ENCODE data around the gene SMG6. TPM values are rescaled to one million over a fixed set of nuclear protein-coding genes. Genes with fewer than 3 reads are reported as not detected.
A peak's percentile ranks its signal among the peaks of the same experiment; 100 is the strongest.

The SMG6 gene
- polyA plus RNA-seq, 3 donors, result 31.1 to 36.1 (median 32.9) TPM

DNA sequence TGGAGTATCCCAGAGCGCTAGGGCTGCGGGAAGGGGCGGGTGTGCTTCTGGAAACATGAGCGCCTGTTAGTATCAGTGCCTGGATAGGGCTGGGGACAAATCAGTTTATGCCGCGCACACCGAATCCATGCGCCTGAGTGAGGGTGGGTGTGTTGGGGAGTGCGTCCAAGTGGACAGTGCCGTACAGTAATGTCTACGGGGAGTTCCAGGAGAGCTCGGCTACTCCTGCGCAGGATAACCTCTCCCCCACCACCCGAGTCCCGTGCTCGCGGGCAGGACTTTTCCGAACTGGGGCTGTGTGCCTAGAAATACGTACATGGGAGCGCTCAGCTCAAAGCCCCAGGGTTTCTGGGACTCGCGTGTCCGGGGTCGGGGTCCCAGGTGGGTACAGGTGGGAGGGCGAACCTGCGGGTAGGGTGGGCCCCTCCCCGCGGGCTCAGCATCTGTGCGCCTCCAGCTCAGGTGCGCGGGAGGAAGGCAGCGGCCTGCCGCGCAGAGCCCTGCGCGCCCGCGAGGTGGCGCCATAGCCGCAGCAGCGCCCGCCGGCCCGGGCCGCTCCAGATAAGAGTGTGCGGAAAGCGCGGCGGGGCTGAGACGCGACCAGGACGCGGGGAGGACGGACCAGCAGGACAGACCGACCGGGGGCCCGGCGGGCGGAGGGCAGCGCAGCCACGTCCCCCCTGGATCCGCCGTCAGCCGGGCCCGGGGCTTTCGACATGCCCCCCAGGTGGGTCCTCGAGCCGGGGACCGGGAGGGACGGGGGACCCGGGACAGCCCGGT is 248.9 kb downstream of the SMG6 start, which contains the start of gene HIC1:
TSS of gene HIC1 (plus strand) at position 592 of the 780 bp plus-strand sequence. CDS start 1,588 bp downstream, outside the sequence.
- DNase-seq (ENCODE audit: low read depth in 3 of 3, low spot score in 2 of 3), result no peak

- no peak for DNase-seq (ENCODE audit: low read depth in 3 of 3, low spot score in 2 of 3)
These were observed 249.4 kb downstream of the SMG6 start for GRCh38 chr17:2054262-2054511.

DNA sequence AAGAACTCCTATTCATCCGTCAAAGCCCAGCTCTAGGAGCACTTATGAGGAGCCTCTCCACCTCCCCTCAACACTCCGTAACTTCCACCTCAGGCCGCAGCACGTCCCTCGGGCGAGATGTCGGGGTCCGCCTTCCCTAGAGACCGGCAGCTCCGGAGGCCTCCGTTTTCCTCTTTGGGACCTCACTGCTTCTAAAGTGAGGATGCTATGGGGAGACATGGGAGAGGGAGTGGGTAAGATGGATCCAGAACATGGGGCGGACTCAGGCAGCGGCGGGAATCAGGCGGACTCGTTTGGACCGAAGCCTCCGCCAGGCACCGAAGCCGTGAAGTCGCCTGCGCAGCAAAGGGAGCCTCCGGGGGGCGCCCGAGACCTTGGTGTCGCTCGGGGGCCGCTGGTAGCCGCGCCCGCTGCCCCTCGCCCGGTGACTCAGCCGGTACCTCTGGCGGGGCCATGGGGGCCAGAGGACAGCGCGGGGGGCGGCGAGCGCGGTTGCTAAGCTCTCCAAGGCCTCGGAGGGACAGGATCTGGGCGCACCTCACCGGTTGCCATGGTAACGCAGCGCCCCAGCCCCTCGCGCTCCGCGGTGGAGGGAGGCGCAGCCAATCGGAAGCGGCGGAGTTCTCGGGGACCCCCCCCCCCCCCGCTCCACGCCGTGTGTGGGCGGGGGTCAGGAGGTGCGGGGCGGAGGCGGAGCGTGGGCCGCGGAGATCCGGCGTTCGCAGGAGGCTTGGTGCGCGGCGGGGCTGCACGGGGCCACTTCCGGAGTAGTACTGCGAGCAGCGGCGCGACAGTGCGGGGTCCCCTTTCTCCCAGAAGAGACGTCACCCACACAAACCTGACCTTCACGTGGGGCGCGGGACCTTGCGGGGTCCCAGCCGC is 250.0 kb downstream of the SMG6 start:
- no peak for DNase-seq (ENCODE audit: low read depth in 3 of 3, low spot score in 2 of 3)

DNA sequence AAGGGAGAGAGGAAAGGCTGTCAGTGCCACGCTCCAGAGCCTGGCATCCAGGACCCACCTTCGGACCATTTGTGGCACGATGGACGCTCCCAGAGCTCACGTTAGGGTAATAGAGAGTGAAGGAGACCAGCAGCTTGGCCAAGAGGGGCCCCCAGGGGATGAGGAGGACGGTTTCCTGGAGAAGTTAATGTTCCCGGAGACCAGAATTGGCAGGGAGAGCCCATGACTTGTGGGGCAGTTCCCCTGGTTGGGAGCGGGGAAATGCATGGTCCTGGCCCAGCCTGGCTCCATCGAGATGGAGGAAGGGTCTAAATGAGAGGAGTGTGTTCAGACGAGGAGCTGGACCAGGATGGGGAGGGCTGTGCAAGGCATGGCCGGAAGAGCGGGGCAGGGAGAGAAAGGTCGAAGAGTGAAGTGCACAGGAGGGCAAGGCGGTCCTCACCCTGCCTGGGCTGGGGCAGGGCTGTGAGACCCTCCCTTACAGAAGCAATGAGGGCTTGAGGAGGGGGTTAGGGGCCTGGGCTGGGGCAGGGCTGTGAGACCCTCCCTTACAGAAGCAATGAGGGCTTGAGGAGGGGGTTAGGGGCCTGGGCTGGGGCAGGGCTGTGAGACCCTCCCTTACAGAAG is 251.5 kb downstream of the SMG6 start:
- no peak for DNase-seq (ENCODE audit: low read depth in 3 of 3, low spot score in 2 of 3)

GRCh38 chr17:2051061-2051932 is 252.3 kb downstream of the SMG6 start:
- no peak for DNase-seq (ENCODE audit: low read depth in 3 of 3, low spot score in 2 of 3)

- no peak for DNase-seq (ENCODE audit: low read depth in 3 of 3, low spot score in 2 of 3)
These were observed 253.1 kb downstream of the SMG6 start for GRCh38 chr17:2050300-2051060.

DNA sequence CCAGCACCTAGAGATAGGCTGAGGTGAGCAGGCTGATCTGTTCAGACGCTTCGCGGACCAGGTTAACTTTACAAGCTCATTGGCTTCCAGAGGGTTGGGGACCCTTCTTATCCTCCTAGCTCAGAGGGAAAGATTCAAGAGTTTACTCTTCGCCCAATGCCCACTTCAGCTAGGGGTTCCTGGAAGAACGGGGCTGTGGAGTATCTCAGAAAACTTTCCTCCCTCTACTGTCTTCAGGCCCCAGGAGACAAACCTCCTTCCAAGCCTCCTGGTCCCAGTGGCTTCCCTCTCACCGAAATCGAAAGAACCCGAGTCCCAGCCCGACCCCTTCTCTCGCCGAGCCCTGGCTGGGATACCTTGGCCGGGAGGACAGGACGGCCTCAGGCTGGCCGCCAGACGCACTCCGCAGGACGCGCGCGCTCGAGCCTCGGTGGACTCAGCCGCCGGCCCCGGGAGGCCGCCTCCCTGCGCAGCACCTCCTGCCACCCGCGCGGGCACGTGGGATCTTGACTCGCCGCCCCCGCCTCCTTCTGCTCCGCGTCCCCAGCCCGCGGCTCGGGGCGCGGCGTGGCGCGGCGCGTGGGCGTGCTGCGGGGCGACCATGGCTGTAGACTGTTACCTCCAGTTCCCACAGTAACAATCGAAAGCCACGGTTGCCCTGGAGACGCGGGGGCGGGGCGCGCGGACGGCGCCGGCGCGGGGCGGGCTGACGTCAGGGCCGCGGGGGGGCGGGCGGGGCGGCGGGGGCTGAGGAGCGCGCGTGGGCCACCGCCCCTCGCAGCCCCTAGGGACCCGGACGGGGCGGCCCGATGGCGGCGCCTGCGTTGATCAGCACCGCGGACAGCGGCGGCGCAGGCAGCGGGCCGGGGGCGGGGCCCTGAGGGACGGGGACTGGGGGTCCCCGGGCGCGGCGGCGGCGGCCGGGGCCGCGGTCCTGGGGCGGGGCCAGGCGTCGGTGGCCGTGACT is 254.0 kb downstream of the SMG6 start:
- no peak for DNase-seq (ENCODE audit: low read depth in 3 of 3, low spot score in 2 of 3)

GRCh38 chr17:2048805-2049204 is 254.8 kb downstream of the SMG6 start:
- no peak for DNase-seq (ENCODE audit: low read depth in 3 of 3, low spot score in 2 of 3)

GRCh38 chr17:2047590-2047989 is 256.0 kb downstream of the SMG6 start:
- DNase-seq (ENCODE audit: low read depth in 3 of 3, low spot score in 2 of 3), result no peak

- DNase-seq (ENCODE audit: low read depth in 3 of 3, low spot score in 2 of 3), result no peak
These were observed 259.2 kb downstream of the SMG6 start for GRCh38 chr17:2044263-2044894.

GRCh38 chr17:2043785-2044184 is 259.8 kb downstream of the SMG6 start:
- no peak for DNase-seq (ENCODE audit: low read depth in 3 of 3, low spot score in 2 of 3)

DNA sequence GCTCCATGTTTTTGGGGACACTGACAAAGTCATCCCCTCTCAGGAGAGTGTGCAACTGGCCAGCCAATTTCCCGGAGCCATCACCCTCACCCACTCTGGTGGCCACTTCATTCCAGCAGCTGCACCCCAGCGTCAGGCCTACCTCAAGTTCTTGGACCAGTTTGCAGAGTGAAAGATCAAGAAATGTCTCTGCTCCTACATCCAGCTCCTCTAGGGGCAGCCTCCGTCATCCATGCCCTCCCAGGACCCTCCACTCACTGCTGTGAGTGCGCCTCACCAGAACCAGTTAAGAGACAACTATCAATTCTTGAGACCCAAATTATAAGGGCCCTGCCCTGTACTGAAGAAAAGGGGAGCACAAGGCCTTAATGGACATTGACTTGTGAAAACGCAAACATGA is 260.7 kb downstream of the SMG6 start:
- DNase-seq (ENCODE audit: low read depth in 3 of 3, low spot score in 2 of 3), result no peak

- DNase-seq (ENCODE audit: low read depth in 3 of 3, low spot score in 2 of 3), result no peak
These were observed 261.2 kb downstream of the SMG6 start for GRCh38 chr17:2042390-2042847.

GRCh38 chr17:2041561-2042389 is 261.8 kb downstream of the SMG6 start, which contains the start of gene OVCA2:
Gene OVCA2 (plus strand): TSS chr17:2042022. CDS start chr17:2042048, 26 bp downstream.
- peak; percentile 91 to 92 (median 92) for DNase-seq (ENCODE audit: low read depth in 3 of 3, low spot score in 2 of 3)

DNA sequence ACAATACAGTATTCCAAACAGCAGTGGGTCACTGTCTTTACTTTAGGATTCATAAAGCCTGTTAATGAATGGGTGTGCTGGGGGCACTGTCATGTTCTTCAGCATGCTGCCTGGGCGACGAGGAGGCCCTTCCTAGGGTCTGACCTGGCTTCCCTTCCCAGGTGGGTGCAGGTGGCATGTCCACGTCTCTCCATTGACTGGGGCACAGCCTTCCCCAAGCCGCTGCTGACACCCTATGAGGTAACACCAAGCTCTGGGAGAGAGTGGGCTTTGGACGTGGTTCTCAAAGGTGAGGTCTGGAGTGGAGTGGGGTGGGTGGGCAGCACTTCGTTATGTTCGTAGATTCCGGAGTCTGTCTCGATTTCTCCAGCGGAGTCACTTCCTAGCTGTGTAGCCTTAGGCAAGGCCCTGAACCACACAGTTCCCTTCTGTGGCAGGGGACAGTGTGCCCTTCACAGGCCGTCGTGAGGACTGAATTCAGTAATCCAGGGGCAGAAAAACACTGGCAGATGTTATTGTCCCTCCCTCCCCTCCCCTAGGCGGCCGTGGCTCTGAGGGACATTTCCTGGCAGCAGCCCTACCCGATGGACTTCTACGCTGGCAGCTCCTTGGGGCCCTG is 262.5 kb downstream of the SMG6 start:
- DNase-seq (ENCODE audit: low read depth in 3 of 3, low spot score in 2 of 3), result no peak

DNA sequence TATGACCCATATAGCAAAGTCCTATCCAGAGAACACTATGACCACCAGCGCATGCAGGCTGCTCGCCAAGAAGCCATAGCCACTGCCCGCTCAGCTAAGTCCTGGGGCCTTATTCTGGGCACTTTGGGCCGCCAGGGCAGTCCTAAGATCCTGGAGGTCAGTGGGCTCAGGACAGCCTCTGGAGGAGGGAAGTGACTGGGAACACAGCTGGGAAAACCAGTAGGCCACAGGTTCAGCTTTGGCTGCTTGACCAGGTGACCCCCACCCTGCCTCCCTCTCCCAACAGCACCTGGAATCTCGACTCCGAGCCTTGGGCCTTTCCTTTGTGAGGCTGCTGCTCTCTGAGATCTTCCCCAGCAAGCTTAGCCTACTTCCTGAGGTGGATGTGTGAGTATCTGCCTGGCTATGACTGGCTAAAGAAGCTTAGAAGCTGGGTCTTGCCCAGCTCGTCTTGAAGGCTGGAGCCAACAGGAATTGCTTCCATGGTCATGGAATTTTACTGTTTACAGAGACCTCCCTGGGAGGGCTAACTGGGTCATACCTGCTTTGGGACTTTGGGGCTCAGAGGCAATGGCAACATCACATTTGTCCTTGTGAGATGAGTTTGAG is 263.3 kb downstream of the SMG6 start:
- no peak for DNase-seq (ENCODE audit: low read depth in 3 of 3, low spot score in 2 of 3)
